ENCODE data around the gene B3GNT3. TPM values are rescaled to one million over a fixed set of nuclear protein-coding genes. Genes with fewer than 3 reads are reported as not detected.
A peak's percentile ranks its signal among the peaks of the same experiment; 100 is the strongest.

Gene B3GNT3, protein sequence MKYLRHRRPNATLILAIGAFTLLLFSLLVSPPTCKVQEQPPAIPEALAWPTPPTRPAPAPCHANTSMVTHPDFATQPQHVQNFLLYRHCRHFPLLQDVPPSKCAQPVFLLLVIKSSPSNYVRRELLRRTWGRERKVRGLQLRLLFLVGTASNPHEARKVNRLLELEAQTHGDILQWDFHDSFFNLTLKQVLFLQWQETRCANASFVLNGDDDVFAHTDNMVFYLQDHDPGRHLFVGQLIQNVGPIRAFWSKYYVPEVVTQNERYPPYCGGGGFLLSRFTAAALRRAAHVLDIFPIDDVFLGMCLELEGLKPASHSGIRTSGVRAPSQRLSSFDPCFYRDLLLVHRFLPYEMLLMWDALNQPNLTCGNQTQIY
- total RNA-seq = under 1 TPM; 0.38 to 0.52 (median 0.45) TPM

DNA sequence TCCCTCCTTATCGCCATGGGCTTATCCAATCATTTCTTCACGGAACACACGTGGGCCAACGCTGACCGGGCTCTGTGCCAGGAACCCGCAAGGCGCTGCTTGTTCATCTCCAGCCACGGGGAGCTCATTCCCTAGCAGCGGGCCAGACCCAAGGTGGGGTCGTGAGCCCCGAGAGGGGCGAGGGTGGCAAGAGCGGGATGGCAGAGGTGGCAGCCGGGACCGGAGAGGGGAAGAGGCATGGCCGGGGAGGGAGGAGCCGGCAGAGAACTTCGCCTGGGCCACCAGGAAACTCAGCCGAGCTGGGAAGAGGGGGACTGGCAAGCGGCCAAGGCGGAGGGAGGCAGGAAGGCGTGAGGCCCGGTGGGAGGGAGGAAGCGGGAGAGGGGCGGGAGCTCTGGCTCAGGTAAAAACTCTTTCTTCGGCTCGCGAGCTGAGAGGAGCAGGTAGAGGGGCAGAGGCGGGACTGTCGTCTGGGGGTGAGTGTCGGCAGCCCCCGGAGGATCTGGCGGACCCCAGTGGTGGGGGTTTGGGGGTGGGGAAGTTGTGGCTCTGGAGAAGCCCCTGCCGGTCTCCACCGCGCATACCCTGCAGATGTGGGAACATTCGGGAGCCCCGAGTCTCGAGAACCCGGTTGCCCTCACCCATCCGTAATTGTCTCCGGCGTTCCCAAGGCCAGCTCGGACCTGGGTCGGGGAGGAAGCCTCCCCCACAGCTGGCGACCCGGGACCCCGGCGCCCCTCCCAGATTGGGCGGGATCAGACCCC is at the start of gene B3GNT3:
TSS of gene B3GNT3 (plus strand) at position 408 of the 764 bp plus-strand sequence. CDS start 12,670 bp downstream, outside the sequence.
- Mint-ChIP-seq H3K4me1 (ENCODE audit: low read depth) (peaks cover 56% of the 10 kb centered on the region), H3K27me3 (ENCODE audit: low read depth) (peaks cover 7% of the 10 kb centered on the region), H3K36me3 (ENCODE audit: insufficient read depth) (no peaks in the 10 kb centered on the region), H3K9me3 (no peaks in the 10 kb centered on the region), H3K4me3 (peak within 1 kb of the TSS; percentile 46)
- no peak for DNase-seq
- ATAC-seq = no peak

DNA sequence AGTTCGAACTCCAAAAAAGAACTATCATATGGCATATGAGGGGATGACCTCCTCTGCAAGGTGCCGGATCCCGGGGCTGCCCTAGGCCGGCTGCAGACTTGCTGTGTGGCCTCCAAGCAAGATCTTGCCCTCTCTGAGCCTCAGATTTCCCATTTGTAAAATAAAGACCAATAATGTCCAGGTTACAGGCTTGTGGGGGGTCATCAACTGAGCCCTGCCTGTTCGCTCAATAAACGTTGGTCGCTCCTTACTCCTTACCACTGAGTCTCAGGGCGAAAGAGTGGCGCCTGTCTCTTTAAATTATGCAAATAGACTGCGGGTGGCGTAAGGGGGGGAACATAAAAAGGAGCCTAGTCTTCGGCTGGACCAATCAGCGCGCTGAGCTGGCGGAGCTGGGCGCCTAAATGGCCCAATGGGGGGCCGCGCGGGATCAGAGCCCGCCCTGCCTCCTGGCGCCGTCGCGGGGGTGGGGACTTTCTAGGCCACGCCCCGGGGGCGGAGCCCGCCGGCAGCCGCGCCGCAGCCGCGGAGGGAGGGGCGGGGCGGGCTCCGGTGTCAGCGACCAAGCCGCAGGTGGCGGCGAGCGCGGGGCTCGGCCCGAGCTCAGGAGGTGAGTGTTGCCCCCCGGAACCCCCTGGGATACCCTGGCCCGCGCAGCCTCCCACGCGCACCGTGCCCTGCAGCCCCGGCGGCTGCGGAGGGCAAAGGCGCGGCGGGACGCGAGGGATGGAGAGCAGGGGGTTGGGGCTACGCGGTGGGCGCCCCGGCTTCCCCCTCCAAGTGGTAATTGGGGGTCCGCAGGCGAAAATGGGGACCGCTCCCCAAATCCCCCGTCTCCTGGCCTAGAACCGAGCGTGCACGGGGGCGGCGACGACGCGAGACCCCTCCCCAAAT is 47.5 kb upstream of the B3GNT3 start:
- Mint-ChIP-seq H3K4me3 (peak overlapping the region; percentile 92), H3K9me3 (no peaks in the 10 kb centered on the region), H3K36me3 (ENCODE audit: insufficient read depth) (no peaks in the 10 kb centered on the region), H3K4me1 (ENCODE audit: low read depth) (peaks cover 47% of the 10 kb centered on the region), H3K27me3 (ENCODE audit: low read depth) (no peaks in the 10 kb centered on the region)
- peak; percentile 93 for DNase-seq
- peak; percentile 93 to 96 for ATAC-seq

DNA sequence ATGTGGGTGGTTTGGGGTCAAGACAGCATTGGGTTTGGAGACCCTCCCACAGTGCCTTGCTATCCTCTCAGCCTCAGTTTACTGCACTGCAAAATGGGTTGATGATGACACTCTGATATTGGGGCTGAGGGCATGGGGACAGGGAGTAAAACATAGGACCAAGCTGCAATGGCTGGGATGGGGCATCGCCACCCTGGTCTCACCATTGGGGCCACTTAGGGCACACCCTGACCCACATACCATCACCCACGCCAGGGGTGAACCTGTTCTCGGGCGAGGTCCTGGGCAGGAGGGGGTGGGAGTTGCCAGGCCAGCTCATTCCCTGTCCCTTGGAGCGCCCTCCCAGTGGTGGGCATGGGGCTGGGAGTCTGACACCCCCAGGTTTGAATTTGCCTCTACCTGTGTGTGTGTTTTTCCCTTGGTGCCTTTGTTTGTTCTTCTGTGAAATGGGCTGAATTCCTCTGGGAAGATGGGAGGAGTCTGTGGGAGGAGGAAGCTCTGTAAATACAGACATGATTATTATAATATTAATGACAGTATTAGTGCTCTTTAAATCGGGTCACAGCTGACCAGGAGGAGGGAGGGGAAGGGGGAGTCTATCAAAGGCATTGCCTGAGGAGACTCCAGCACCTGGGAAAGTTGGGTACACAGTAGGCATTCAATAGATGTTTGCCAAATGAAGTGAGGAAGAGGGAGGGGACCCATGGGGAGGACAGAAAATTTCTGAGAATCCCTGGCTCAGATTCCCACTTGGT is 45.9 kb upstream of the B3GNT3 start:
- peak overlapping the region; percentile 92 for H3K4me3 Mint-ChIP-seq
- H3K36me3 Mint-ChIP-seq (ENCODE audit: insufficient read depth) = no peaks in the 10 kb centered on the region
- no peak for DNase-seq
- H3K27me3 Mint-ChIP-seq (ENCODE audit: low read depth) = no peaks in the 10 kb centered on the region
- no peaks in the 10 kb centered on the region for H3K9me3 Mint-ChIP-seq
- peaks cover 48% of the 10 kb centered on the region for H3K4me1 Mint-ChIP-seq (ENCODE audit: low read depth)
- ATAC-seq = no peak

DNA sequence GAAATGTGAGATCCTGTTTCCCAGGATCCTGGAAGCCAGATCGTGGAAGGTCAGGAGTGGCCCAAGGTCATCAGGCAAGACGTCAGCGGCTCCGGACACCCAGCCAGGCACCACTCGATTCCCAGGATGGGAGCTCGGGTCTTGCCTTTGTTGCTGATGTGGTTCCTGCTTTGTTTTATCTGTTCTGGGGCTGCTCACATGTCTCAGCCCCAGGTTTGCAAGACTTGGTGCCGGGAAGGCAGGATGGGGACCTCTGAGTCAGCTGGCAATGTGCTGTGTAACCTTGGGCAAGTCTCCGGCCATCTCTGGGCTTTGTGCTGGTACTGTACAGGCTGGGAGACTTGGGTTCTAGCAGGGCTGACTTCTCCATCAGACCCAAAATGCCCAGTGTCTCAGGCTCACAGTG is 45.0 kb upstream of the B3GNT3 start:
- ATAC-seq (no peak), DNase-seq (peak; percentile 31)
- Mint-ChIP-seq H3K9me3 (no peaks in the 10 kb centered on the region), H3K27me3 (ENCODE audit: low read depth) (no peaks in the 10 kb centered on the region), H3K4me3 (peak overlapping the region; percentile 92), H3K4me1 (ENCODE audit: low read depth) (peaks cover 51% of the 10 kb centered on the region), H3K36me3 (ENCODE audit: insufficient read depth) (peaks cover 3% of the 10 kb centered on the region)

DNA sequence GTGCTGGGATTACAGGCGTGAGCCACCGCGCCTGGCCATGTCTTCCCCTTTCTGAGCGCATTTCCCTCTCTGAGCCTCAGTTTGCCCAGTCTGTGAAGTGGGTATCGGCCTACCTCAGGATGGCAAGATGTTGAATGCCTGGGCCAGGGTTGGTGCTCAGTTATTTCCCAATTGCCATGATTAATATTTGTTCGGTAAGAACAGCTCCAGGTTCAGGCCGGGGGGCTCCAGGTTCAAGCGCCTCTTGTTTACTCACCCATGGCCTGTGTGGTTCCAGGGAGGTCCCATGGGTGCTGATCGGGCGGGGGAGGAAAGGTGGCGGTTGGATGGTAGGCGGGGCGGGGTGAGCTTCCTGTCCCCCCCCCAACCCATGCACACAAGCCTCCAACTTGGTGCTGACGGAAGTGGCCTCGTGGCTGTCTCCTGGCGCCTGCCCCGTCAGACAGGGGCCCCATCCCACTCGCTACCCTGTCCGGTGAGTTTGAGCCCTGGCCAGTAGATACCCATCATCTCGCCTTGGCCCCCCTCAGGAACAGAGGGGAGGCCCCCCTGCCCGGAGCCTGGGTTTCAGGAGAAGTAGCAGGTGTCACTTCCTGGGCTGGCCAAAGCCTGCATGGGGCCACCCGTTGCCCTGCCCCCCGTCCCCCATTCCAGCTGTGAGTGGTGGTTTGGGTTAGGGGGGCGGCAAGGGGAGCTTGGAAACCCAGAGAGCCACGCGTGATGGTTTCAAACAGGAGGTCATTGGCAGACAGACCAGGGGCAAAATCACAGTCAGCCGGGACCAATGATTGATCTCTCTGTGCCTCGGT is 43.6 kb upstream of the B3GNT3 start, which contains the start of gene FCHO1:
TSS of gene FCHO1 (plus strand) at position 375 of the 809 bp plus-strand sequence. CDS start 3,688 bp downstream, outside the sequence.
- H3K27me3 Mint-ChIP-seq (ENCODE audit: low read depth) = no peaks in the 10 kb centered on the region
- H3K4me3 Mint-ChIP-seq = peak within 1 kb of the TSS; percentile 92
- H3K4me1 Mint-ChIP-seq (ENCODE audit: low read depth) = peaks cover 62% of the 10 kb centered on the region
- peaks cover 8% of the 10 kb centered on the region for H3K36me3 Mint-ChIP-seq (ENCODE audit: insufficient read depth)
- H3K9me3 Mint-ChIP-seq = no peaks in the 10 kb centered on the region
- DNase-seq (peak; percentile 84), ATAC-seq (peak; percentile 62 to 66)

DNA sequence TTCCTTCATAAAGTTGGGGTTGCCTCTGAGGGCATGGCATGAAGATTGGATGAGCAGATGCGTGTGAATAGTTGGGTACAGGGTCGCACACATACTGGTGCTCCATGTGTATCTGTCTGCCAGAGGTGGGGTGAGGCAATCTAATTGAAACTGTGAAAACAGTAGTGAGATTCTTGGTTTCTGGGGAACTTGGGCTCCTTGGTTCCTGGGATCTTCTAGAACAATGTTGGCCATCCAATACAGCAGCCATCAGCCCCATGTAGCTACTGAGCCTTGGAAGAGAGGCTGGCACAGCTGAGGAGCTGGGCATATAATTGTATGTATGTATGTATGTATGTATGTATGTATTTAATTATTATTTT is 43.0 kb upstream of the B3GNT3 start:
- H3K9me3 Mint-ChIP-seq = no peaks in the 10 kb centered on the region
- peaks cover 60% of the 10 kb centered on the region for H3K4me1 Mint-ChIP-seq (ENCODE audit: low read depth)
- no peaks in the 10 kb centered on the region for H3K27me3 Mint-ChIP-seq (ENCODE audit: low read depth)
- ATAC-seq (peak in 1 of 2 donors; percentile 7), DNase-seq (no peak)
- peaks cover 8% of the 10 kb centered on the region for H3K36me3 Mint-ChIP-seq (ENCODE audit: insufficient read depth)
- H3K4me3 Mint-ChIP-seq = peak overlapping the region; percentile 92

DNA sequence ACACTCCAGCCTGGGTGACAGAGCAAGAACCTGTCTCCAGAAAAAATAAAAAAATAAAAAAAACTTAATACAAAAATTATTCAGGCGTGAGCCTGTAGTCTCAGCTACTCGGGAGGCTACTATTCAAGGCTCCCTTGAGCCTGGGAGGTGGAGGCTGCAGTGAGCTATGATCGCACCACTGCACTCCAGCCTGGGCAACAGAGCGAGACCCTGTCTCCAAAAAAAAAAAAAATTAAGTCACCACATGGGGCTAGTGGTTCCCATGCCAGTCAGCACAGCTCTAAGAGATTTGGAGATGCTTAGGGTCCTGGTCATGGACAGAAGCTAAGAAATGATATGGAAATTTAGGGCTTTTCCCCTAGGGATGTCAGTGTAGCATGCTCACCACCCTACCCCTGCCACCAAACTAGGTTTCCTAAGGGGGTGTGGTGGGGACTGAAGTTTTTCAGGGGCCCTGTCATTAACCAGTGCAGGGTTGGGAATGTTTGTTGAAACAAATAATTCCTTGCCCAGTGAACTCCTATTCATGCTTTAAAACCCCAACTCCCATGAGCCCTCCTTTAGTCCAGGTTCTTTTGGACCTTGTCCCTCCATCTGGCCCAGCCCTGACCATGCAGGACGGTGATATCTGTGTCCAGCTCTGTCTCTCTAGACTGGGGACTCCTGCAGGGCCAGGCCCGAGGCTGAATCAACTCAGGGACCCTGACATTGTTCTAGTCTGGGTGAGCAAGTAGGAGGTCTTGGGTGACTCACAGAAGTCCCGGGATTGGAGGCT is 41.9 kb upstream of the B3GNT3 start:
- Mint-ChIP-seq H3K4me1 (ENCODE audit: low read depth) (peaks cover 56% of the 10 kb centered on the region), H3K4me3 (no peak overlapping the region), H3K27me3 (ENCODE audit: low read depth) (no peaks in the 10 kb centered on the region), H3K36me3 (ENCODE audit: insufficient read depth) (peaks cover 11% of the 10 kb centered on the region), H3K9me3 (no peaks in the 10 kb centered on the region)
- no peak for DNase-seq
- ATAC-seq = no peak

DNA sequence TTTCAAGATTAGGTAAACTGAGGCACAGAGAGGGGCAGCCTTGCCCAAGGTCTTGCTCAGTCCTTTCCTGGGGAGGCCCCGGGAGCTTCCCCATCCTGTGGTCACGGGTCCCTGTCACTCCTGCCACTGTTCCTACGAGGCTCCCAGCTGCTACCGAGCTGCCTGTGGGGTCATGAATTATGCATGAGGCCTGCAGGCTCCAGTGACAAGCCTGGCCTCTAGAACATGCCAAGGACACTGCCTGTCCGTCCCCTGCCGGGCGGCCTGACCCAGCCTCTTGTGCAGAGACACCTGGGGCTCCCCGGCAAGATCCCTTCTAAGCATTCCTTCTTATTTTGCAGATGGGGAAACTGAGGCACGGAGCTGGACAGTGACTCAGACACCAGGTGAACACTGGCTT is 41.0 kb upstream of the B3GNT3 start:
- Mint-ChIP-seq H3K36me3 (ENCODE audit: insufficient read depth) (peaks cover 16% of the 10 kb centered on the region), H3K27me3 (ENCODE audit: low read depth) (no peaks in the 10 kb centered on the region), H3K9me3 (no peaks in the 10 kb centered on the region), H3K4me1 (ENCODE audit: low read depth) (peaks cover 49% of the 10 kb centered on the region), H3K4me3 (no peak overlapping the region)
- DNase-seq (no peak), ATAC-seq (no peak)

DNA sequence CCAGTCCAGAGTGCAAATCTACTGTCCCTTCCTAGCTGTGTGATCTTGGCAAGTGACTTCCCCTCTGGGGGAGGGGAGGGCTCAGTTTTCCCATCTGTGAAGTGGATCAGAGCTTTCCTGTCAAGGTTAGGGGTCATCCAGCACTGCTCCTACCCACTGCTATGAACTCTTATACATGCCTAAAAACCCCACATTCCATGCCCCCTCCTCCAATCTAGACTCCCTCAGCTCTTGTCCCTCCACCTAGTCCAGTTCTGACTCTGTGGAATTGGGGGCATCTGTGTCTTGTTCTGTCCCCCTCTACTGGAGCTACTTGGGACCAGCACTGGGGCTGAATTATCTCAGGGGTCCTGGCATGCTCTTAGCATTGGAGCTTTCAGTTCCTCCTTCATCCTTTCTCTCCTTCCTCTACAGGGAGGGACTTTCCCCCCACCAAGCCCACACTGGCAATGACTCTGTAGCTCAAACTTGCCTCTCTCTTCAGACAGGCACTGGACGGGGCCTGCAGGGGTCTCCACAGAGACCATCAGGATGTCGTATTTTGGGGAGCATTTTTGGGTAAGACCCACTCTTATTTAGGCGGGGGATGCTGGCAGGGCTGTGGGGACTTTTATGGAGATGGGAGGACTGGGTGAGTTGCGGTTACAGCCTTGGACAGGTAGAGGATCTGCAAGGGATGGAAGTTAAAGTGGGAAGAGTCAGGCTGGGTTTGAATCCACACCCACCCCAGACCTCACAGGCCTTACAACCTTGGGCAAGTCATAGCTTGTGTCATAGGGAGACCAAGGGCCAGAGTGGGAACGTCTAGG is 40.1 kb upstream of the B3GNT3 start:
- Mint-ChIP-seq H3K4me1 (ENCODE audit: low read depth) (peaks cover 40% of the 10 kb centered on the region), H3K27me3 (ENCODE audit: low read depth) (no peaks in the 10 kb centered on the region), H3K4me3 (no peak overlapping the region), H3K36me3 (ENCODE audit: insufficient read depth) (peaks cover 17% of the 10 kb centered on the region), H3K9me3 (no peaks in the 10 kb centered on the region)
- DNase-seq (no peak), ATAC-seq (no peak)

DNA sequence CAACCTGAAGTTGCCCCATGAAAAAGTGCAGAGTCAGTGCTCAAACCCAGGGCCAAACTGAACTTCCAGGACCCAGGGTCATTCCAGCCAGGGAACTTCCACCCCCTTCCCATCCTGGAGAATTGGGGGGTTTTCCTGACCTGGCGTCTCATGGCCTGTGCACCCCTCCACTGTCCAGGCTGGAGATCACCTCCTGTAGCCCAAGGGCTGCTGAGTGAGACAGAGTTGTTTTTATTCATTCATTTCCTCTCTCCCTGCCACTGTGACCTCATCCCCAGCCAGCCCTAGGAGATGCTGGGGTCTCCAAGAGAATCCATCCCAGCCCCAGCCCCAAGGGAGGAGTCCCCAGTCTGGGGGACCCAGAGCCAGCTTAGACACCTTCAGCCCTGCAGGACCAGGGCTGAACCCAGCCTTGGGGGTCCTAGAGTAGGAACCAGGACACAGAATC is 39.5 kb upstream of the B3GNT3 start:
- no peak for ATAC-seq

DNA sequence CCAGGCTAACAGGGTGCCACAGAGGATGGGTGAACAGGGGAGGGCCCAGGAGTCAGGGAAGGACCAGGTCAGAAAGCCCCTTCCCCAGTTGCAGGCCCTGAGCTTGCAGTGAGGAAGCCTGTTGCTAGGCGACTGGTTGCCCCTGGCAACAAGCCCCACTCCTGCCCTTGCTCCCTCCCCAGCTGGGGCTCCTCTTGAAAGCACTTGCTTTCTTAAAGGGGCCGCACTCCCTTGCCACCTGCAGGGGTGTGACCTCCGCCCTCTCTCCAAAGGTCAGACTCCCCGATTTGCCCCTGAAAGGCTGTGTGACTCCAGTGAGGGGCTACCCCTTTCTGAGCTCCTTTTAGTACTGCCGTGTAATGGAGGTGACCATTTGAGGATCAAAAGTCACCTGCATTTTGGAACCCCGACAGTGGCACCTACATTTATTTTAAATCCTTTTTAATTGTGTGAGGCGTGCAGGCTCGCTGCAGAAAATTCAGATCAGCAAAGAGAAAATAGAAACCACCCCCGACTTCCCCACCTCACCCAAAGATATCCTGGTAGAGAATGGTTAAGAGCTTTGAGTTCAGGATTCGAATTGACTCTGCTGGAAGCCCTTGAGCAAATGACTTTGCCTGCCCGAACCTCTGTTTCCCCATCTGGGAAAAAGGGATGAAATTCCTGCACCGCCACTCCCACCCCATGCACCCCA is 38.8 kb upstream of the B3GNT3 start:
- Mint-ChIP-seq H3K36me3 (ENCODE audit: insufficient read depth) (peaks cover 22% of the 10 kb centered on the region), H3K4me3 (peak overlapping the region; percentile 11), H3K4me1 (ENCODE audit: low read depth) (peaks cover 31% of the 10 kb centered on the region), H3K9me3 (no peaks in the 10 kb centered on the region), H3K27me3 (ENCODE audit: low read depth) (no peaks in the 10 kb centered on the region)
- ATAC-seq (no peak), DNase-seq (no peak)

More for the DNA sequence above, 39.5 kb upstream of the B3GNT3 start:
- DNase-seq = no peak
- no peaks in the 10 kb centered on the region for H3K27me3 Mint-ChIP-seq (ENCODE audit: low read depth)
- H3K4me3 Mint-ChIP-seq = peak overlapping the region; percentile 11
- no peaks in the 10 kb centered on the region for H3K9me3 Mint-ChIP-seq
- H3K36me3 Mint-ChIP-seq (ENCODE audit: insufficient read depth) = peaks cover 19% of the 10 kb centered on the region
- peaks cover 35% of the 10 kb centered on the region for H3K4me1 Mint-ChIP-seq (ENCODE audit: low read depth)

All from activated T-cell treated with anti-CD3 and anti-CD28 coated beads, Interleukin-2, amount 50 U/mL, for 4 hours (primary cell).